ENCODE data around the gene ERBB2. TPM values are rescaled to one million over a fixed set of nuclear protein-coding genes. Genes with fewer than 3 reads are reported as not detected.

The ERBB2 gene
- total RNA-seq, 2 experiments from 2014 or later, result 3.3 to 3.5 TPM

DNA sequence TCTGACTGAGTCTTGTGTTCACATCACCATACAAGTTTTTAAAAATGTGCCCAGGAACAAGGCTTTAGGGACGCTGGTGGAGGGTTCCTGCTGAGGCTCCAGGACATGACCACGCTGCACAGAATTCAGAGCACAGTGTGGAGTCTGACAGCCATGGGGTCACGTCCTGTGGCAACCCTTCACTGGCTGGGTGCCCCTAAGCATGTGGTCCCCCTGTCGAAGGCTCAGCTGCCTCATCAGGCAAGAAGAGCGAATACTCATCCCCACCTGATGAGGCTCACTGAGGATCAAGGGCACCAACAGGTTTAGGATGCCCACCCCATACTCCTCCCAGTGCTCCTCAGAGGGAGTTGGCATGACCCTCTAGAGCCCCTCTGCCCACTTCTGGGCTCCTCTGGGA lies 25.7 kb upstream of the ERBB2 start:
- POLR2A ChIA-PET, result no interaction called here

DNA sequence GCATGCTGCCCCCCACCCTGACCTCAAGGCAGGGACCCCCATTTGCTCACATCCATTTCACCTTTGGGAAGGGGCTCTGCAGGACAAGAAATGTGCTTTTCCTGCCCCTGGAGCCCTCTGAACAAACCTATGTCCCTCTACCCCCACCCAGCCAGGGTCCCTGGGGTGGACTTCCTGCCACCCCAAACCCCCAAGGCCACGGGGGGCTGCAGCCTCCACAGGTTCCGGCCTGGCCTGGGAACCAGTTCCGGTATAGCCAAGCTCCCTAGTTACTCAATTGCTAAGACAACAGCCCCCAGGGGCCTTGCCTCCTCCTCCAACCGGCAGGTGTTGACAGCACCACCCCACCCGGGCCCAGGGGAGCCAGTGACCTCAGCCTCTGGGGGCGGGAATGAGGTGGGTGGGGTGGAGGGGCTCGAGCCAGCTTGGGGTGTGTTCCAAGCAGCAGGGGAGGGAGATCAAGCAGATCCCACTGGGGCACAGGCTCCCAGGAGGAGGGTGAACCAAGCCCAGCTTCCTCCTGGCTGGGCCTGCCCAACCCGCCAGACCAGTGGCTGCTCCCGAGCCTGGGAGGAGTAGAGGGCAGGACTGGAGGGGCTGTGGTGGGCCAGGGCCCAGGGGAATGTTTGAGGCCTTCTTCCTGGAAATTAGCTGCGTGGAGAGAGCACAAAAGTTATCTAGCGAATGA lies 25.0 kb upstream of the ERBB2 start:
- ChIA-PET POLR2A (no interaction called here), CTCF (interaction anchor here (0.6 to 2.6 kb wide), 6 partner anchors 21 to 256 kb away, joined by 3 to 7 read pairs (median 3); no protein-coding TSS in a partner anchor)

More for the DNA sequence above, 25.7 kb upstream of the ERBB2 start:
- CTCF ChIA-PET, result interaction anchor here (0.9 to 2.5 kb wide), 2 partner anchors 51 to 55 kb away, joined by 3 to 11 read pairs; partner anchors contain the start of gene MIEN1

GRCh38 chr17:39675390-39676082 lies 24.3 kb upstream of the ERBB2 start:
- ChIA-PET POLR2A (no interaction called here), CTCF (interaction anchor here (0.6 to 2.6 kb wide), 7 partner anchors 22 to 255 kb away, joined by 3 to 7 read pairs (median 3); partner anchors contain the start of gene MIEN1)

DNA sequence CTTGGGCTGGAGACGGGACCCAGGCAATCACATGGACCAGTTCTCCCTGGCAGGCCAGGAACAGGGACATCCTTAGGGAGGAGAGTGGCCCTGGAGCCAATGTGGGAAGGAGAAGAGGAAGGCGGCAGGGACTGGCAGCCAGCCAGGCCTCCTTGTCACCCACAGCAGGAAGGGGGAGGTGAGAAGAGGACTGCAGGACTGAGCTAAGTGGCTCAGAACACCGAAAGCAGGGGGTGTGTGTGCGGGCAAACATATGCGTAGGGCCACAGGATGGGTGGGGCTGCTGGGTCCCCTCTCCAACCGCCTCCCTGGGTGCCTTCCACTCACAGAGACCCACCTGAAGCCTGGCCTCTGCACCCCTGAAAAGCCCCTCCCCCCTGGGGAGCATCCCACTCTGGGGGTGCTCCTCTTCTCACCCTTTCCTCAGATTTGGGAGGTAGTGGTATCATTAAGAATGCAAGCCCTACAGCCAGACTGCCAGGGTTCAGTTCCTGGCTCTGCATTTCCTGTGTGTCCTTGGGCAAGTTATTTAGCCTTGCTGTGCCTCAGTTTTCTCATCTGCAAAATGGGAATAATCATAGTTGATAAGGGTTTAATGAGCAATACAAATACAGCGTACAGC lies 23.6 kb upstream of the ERBB2 start:
- CTCF ChIA-PET, result interaction anchor here (0.9 to 5.5 kb wide), 5 partner anchors 22 to 54 kb away, joined by 3 to 26 read pairs (median 5); partner anchors contain the start of gene MIEN1
- POLR2A ChIA-PET, result no interaction called here

DNA sequence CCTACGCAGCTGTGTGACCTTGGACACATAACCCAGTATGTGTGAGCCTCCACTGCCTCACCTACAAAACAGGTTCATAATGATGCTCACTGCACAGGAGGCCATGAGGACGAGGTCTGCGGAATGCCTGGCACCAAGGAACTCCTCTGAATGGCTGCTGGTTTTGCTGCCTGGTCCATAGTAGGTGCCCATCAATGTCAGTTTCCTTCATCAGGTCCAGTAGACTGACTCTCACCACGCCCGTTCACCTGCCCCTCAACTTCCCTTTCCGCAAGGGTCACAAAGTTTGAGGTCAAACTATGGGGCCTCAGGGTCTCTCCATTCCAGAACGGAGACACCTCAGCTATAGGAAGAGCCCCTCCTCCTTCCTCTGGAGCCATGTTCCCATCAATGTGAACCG lies 22.8 kb upstream of the ERBB2 start:
- CTCF ChIA-PET, result interaction anchor here (0.7 to 5.5 kb wide), 5 partner anchors 9 to 55 kb away, joined by 3 to 28 read pairs (median 7); partner anchors contain the start of genes MIEN1 and PNMT
- POLR2A ChIA-PET, result interaction anchor here (0.6 kb wide), 1 partner anchor 20 kb away, joined by 5 read pairs; no protein-coding TSS in a partner anchor

DNA sequence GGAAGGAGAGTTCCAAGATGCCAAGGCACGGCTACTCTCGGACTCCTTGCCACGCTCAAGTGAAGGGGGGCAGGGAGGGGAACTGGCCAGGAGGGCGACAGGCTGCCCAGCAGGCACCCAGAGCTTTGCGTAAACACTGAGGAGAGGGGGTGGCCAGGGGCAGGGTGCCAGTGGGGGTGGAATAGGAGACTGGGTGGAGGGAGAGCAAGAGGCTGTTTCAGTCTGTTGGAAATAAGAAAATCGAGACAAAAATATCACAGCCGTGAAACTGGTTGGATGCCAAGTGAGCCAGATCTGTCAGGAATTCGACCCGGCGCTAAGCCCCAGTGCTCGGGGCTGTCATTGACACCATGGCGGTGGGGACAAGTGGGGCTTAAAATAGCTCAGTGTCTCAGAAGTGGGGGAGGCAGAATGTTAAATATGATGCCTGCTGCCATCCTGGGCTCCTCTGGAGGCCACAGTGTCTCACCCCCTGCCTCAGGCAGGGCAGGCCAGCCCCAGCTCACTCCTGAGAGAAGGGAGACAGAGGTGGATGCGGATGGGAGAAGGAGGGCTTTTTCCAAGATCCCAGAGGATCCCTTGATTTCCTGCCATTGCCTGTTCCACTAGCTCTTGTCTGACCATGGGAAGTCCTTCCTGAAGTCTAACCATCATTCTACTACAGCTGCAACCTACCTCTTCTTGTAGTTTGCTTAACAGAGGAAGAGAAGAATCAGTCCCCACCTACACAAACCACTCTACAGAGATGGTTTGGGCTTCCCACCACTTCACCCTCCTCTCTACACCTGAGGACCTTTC lies 22.1 kb upstream of the ERBB2 start:
- CTCF ChIA-PET, result interaction anchor here (0.7 to 5.5 kb wide), 4 partner anchors 9 to 56 kb away, joined by 3 to 28 read pairs (median 15); partner anchors contain the start of gene PNMT
- POLR2A ChIA-PET, result interaction anchor here (0.5 kb wide), 1 partner anchor 14 kb away, joined by 3 read pairs; no protein-coding TSS in a partner anchor

GRCh38 chr17:39678340-39679116 lies 21.3 kb upstream of the ERBB2 start:
- CTCF ChIA-PET, result interaction anchor here (1.0 to 5.5 kb wide), 4 partner anchors 9 to 57 kb away, joined by 4 to 28 read pairs (median 15); partner anchors contain the start of genes PGAP3 and PNMT
- POLR2A ChIA-PET, result interaction anchor here (0.5 kb wide), 1 partner anchor 13 kb away, joined by 3 read pairs; no protein-coding TSS in a partner anchor

GRCh38 chr17:39679521-39680192 lies 20.2 kb upstream of the ERBB2 start:
- CTCF ChIA-PET, result interaction anchor here (1.2 to 5.5 kb wide), 5 partner anchors 8 to 57 kb away, joined by 3 to 28 read pairs (median 10); partner anchors contain the start of genes PGAP3 and PNMT

GRCh38 chr17:39683295-39683939 lies 16.4 kb upstream of the ERBB2 start:
- CTCF ChIA-PET, result no interaction called here
- POLR2A ChIA-PET, result no interaction called here

More at GRCh38 chr17:39679521-39680192, 20.2 kb upstream of the ERBB2 start:
- POLR2A ChIA-PET, result interaction anchor here (0.6 kb wide), 1 partner anchor 316 kb away, joined by 3 read pairs; no protein-coding TSS in a partner anchor

GRCh38 chr17:39684369-39685192 lies 15.3 kb upstream of the ERBB2 start:
- POLR2A ChIA-PET, result interaction anchor here (0.7 kb wide), 1 partner anchor 16 kb away, joined by 4 read pairs; no protein-coding TSS in a partner anchor
- CTCF ChIA-PET, result interaction anchor here (0.6 kb wide), 1 partner anchor 165 kb away, joined by 6 read pairs; no protein-coding TSS in a partner anchor

GRCh38 chr17:39687101-39687545 lies 12.7 kb upstream of the ERBB2 start:
- POLR2A ChIA-PET, result interaction anchor here (1.4 kb wide), 1 partner anchor 15 kb away, joined by 4 read pairs; no protein-coding TSS in a partner anchor
- CTCF ChIA-PET, result interaction anchor here (1.0 to 1.1 kb wide), 2 partner anchors 16 to 18 kb away, joined by 3 to 6 read pairs; no protein-coding TSS in a partner anchor

GRCh38 chr17:39687546-39688474 lies 12.1 kb upstream of the ERBB2 start, which contains the start of gene PGAP3:
Gene PGAP3, minus strand, starts transcription at chr17:39688057. Its CDS starts 43 bp downstream, at chr17:39688014.
- CTCF ChIA-PET, result interaction anchor here (0.9 to 1.4 kb wide), 8 partner anchors 8 to 89 kb away, joined by 3 to 6 read pairs (median 4); no protein-coding TSS in a partner anchor
- POLR2A ChIA-PET, result interaction anchor here (0.6 to 1.4 kb wide), 4 partner anchors 16 to 64 kb away, joined by 3 to 5 read pairs (median 4); no protein-coding TSS in a partner anchor

DNA sequence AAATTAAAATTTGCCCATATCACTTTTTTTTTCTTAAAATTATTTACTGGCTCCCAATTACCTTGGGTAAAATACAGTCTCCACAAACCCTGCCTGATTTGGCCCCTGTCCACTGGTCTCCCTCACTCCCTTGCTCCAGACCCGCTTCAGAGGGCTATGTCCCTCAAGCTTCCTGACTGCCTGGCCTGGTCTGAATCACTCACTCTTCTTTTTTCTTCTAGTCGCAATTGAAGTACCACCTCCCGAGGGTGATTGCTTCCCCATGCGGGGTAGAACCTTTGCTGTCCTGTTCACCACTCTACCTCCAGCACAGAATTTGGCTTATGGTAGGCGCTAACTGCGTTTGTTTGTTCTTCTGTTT lies 11.4 kb upstream of the ERBB2 start:
- ChIA-PET CTCF (interaction anchor here (0.9 to 1.4 kb wide), 7 partner anchors 9 to 90 kb away, joined by 3 to 4 read pairs (median 4); partner anchors contain the start of gene MIEN1), POLR2A (interaction anchor here (0.6 to 1.4 kb wide), 3 partner anchors 17 to 64 kb away, joined by 3 to 4 read pairs (median 4); no protein-coding TSS in a partner anchor)

DNA sequence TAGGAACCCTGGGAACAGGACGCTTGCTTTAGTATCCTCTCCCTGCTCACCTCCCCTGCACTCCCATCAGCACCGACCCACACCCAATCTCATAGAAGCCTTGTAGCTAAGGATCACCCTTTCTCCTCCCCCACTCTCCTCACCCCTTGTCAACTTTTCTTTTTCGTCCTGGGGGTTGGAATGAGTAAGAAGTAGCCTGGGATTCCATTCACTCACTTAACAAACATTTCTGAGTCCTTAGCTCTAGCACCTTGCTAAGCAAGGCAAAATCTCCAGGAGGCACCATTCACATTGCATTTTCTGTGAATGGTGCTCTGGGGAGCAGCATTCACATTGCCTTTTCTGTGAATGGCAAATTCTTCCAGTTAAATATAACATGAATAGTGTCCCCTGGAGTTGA lies 10.9 kb upstream of the ERBB2 start:
- ChIA-PET CTCF (interaction anchor here (1.0 to 1.4 kb wide), 3 partner anchors 20 to 67 kb away, joined by 4 read pairs; partner anchors contain the start of gene MIEN1), POLR2A (no interaction called here)
